ENCODE data around the gene CCDC137. TPM values are rescaled to one million over a fixed set of nuclear protein-coding genes. Genes with fewer than 3 reads are reported as not detected.

The CCDC137 gene
- total and polyA plus RNA-seq, 2 of the 13 experiments (the other 11 are each of a cell fraction or from before 2014, with no cell fraction given) = 14.6 to 39.1 TPM

- TF ChIP-seq, protein P1, sequence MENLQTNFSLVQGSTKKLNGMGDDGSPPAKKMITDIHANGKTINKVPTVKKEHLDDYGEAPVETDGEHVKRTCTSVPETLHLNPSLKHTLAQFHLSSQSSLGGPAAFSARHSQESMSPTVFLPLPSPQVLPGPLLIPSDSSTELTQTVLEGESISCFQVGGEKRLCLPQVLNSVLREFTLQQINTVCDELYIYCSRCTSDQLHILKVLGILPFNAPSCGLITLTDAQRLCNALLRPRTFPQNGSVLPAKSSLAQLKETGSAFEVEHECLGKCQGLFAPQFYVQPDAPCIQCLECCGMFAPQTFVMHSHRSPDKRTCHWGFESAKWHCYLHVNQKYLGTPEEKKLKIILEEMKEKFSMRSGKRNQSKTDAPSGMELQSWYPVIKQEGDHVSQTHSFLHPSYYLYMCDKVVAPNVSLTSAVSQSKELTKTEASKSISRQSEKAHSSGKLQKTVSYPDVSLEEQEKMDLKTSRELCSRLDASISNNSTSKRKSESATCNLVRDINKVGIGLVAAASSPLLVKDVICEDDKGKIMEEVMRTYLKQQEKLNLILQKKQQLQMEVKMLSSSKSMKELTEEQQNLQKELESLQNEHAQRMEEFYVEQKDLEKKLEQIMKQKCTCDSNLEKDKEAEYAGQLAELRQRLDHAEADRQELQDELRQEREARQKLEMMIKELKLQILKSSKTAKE (CRISPR knock-in tag; IDR thresholded peaks at IDR 0.05; ENCODE audit: borderline replicate concordance) = no peak
- TF ChIP-seq BATF2 (CRISPR knock-in tag; IDR thresholded peaks at IDR 0.05) = no peak
- TF ChIP-seq SCMH1 (CRISPR knock-in tag; IDR thresholded peaks at IDR 0.05; ENCODE audit: borderline replicate concordance) = no peak
- TF ChIP-seq, protein P2, sequence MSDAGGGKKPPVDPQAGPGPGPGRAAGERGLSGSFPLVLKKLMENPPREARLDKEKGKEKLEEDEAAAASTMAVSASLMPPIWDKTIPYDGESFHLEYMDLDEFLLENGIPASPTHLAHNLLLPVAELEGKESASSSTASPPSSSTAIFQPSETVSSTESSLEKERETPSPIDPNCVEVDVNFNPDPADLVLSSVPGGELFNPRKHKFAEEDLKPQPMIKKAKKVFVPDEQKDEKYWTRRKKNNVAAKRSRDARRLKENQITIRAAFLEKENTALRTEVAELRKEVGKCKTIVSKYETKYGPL (CRISPR knock-in tag; IDR thresholded peaks at IDR 0.05) = no peak
- no peak for TF ChIP-seq ZNF550 (CRISPR knock-in tag; IDR thresholded peaks at IDR 0.05; ENCODE audit: borderline replicate concordance)
- TF ChIP-seq FOXJ3 (CRISPR knock-in tag; IDR thresholded peaks at IDR 0.05; ENCODE audit: borderline replicate concordance) = no peak
- no peak for TF ChIP-seq ZNF143 (CRISPR knock-in tag; IDR thresholded peaks at IDR 0.05)
- no peak; the same call in 1 of the 2 replicates for TF ChIP-seq REL (CRISPR knock-in tag; conservative IDR thresholded peaks at IDR 0.05)
- no peak for TF ChIP-seq KMT2B (CRISPR knock-in tag; IDR thresholded peaks at IDR 0.05)
- no peak for TF ChIP-seq ZBTB7A (CRISPR knock-in tag; IDR thresholded peaks at IDR 0.05)
- peak; percentile 78 for TF ChIP-seq ZNF552 (CRISPR knock-in tag; IDR thresholded peaks at IDR 0.05; ENCODE audit: borderline replicate concordance)
- no peak for TF ChIP-seq BCLAF1 (IDR thresholded peaks at IDR 0.05)
- TF ChIP-seq KDM2A (CRISPR knock-in tag; IDR thresholded peaks at IDR 0.05; ENCODE audit: borderline replicate concordance, low read depth) = peak; percentile 0
- no peak for TF ChIP-seq CENPT (CRISPR knock-in tag; IDR thresholded peaks at IDR 0.05; ENCODE audit: low read depth)
- no peak for TF ChIP-seq SNAPC2 (CRISPR knock-in tag; IDR thresholded peaks at IDR 0.05)
- TF ChIP-seq HES4 (CRISPR knock-in tag; IDR thresholded peaks at IDR 0.05; ENCODE audit: borderline replicate concordance) = no peak
- no peak for TF ChIP-seq ZC3H4 (CRISPR knock-in tag; IDR thresholded peaks at IDR 0.05; ENCODE audit: borderline replicate concordance)
- no peak for TF ChIP-seq KDM1A (CRISPR knock-in tag; IDR thresholded peaks at IDR 0.05)
- no peak for TF ChIP-seq KLF9 (CRISPR knock-in tag; IDR thresholded peaks at IDR 0.05; ENCODE audit: low read depth)
- TF ChIP-seq SMARCC2 (IDR thresholded peaks at IDR 0.05) = no peak
- TF ChIP-seq JARID2 (CRISPR knock-in tag; IDR thresholded peaks at IDR 0.05; ENCODE audit: insufficient replicate concordance) = no peak
- TF ChIP-seq ADNP (CRISPR knock-in tag; IDR thresholded peaks at IDR 0.05) = no peak
- no peak for TF ChIP-seq ZNF570 (CRISPR knock-in tag; IDR thresholded peaks at IDR 0.05; ENCODE audit: borderline replicate concordance)
- TF ChIP-seq, protein P3, sequence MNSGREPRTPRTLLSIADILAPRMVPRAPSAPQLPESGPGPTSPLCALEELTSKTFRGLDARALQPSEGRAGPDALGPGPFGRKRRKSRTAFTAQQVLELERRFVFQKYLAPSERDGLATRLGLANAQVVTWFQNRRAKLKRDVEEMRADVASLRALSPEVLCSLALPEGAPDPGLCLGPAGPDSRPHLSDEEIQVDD (CRISPR knock-in tag; IDR thresholded peaks at IDR 0.05; ENCODE audit: borderline replicate concordance) = no peak
- no peak for TF ChIP-seq RARG (CRISPR knock-in tag; IDR thresholded peaks at IDR 0.05; ENCODE audit: low read depth)
Observed at GRCh38 chr17:81712468-81713003, 46.0 kb downstream of the CCDC137 start (continued).
